Activated T-helper 1 cell treated with anti-CD3 and anti-CD28 coated beads, Interleukin-2, amount 50 U/mL, for 16 hours (primary cell): Measurements from ENCODE around the gene PPT1.

Experiments used
- DNase-seq, 2 donors: peaks; one replicate each; pipeline ENCODE4 v3.0.0-alpha.2; 2020; ENCODE audit warnings: low read depth in 1 of 2, low spot score in 1 of 2

The PPT1 gene

GRCh38 chr1:40092706-40093639, 4.1 kb downstream of the PPT1 start:
- DNase-seq: no peak

GRCh38 chr1:40092241-40092640, 4.8 kb downstream of the PPT1 start:
- DNase-seq: no peak

- DNase-seq: no peak
Measured at GRCh38 chr1:40090652-40091355, 6.2 kb downstream of the PPT1 start.

GRCh38 chr1:40084750-40085149, 12.3 kb downstream of the PPT1 start:
- DNase-seq: peak in 1 of 2 donors; percentile 10

DNA sequence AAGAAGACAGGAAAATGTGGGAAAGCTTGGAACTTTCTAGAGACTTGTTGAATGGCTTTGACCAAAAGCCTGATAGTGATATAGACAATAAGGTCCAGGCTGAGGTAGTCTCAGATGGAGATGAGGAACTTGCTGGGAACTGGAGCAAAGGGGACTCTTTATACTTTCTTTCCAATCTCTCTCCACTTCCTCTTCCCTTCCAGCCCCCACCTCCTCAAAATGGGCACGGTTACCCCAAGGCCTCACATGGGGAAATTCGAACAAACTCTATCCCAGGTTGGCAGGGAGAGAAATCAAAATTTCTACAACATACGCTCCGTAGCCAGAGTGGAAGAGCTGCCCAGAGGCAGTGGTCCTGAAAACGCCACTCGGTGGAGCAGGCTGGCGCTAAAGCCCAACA, 15.2 kb downstream of the PPT1 start:
- DNase-seq: no peak

GRCh38 chr1:40079774-40080400, 17.2 kb downstream of the PPT1 start:
- no peak for DNase-seq

GRCh38 chr1:40078512-40079333, 18.3 kb downstream of the PPT1 start:
- DNase-seq: peak in 1 of 2 donors; percentile 18

DNA sequence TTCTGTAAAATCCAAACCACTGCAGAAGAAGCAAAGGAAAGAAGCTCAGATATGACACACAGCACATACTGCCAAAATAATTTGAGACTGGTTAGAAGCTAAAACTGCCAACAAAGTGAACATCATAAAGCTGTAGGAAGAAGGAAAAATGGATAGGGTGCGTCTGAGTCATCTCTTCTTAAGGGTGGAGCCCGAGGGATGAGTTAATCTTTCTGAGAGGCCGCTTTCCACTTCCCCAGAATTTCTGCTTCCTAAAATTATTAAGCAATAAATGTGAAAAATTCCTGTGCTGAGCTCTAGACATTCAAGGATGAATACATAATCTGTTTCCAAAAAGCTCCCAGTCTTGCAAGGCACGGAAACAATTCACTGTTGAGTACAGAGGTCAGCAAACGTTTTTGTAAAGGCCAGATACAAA, 20.1 kb downstream of the PPT1 start:
- DNase-seq: no peak

GRCh38 chr1:40075266-40075665, 21.8 kb downstream of the PPT1 start:
- no peak for DNase-seq

DNA sequence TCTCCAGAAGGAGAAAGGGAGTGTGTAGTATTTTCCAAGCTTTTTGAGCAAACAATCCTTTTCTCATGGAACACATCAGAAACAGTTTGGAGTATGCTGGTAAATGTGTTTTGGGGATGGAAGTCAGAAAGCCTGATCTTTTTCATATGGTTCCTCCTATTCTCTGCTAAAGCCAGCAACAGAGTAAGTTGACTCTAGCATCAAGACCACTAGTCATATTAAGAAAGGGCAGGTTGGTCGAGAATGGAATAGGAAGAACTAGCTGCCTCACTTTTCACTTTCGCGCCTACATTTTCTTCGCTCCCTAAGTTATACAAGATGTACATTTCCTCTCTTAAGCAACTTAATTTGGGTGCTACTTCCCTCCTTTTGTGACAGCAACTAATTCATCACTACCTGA, 24.0 kb downstream of the PPT1 start:
- no peak for DNase-seq

- DNase-seq: no peak
Measured at GRCh38 chr1:40072142-40072541, 24.9 kb downstream of the PPT1 start.

- DNase-seq: no peak
Measured at GRCh38 chr1:40067851-40068250, 29.2 kb downstream of the PPT1 start.

GRCh38 chr1:40067023-40067422, 30.0 kb downstream of the PPT1 start:
- no peak for DNase-seq

DNA sequence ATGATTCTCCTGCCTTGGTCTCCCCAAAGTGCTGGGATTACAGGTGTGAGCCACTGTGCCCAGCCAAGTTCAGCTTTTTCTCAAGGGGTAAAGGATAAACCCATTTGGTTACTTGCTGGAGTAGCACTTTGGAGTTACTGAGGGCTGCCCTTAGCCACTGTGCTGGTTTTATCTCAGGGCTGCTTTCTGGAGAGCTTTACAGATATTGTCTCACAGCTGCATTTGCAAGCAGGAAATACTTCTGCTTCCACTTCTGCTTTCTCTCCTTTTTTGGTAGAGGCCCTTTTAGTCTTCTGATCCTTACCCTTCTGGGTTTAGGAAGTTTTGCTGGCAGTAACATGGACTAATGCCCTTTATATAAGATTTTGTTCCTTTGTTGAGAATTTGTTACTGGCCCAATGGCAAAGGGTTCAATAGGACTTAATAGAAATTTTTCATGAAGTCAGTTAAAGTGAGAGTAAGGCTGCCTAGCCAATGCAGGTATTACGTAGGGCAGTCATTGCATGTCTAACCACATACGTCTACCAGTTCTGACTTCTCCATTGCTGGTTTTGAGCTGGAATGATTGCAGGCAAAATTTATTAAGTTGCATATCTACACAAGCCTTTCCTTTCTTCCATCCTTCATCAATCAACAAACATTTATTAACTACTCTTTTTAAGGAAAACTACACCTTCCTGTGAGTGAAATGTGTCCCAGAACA, 32.1 kb downstream of the PPT1 start:
- no peak for DNase-seq

DNA sequence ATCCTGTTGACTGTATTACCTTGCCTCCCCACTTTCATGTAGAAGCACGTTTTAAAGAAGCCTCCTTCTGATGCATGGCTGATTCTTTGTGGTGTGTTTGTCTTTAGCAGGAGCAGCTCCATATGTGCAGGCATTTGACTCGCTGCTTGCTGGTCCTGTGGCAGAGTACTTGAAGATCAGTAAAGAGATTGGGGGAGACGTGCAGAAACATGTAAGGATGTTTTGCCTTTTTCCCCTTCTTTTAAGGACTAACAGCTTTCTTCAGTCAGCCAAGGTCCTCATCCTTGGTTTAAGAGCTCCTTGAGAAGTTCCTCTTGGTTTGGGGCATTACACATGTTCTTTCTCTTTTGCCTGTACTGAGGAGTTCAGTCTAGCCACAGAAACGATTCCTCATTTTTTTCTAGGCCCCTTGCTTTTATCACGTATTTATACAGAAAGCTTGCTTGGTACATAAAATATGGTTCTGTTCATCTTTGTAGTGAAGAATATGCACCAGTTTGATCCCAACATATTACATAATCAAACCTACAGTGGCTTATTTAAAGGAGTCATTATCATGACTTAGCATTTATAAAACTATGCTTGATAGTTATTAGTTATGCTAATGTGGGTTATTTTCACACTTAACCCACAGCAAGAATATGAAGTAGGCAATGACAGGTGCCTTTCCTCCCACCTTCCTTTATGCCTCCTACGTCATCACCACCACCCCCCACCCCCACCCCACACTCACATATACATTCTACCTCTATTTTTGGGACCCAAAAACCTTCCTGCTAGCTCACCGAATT, 36.9 kb downstream of the PPT1 start:
- no peak for DNase-seq

DNA sequence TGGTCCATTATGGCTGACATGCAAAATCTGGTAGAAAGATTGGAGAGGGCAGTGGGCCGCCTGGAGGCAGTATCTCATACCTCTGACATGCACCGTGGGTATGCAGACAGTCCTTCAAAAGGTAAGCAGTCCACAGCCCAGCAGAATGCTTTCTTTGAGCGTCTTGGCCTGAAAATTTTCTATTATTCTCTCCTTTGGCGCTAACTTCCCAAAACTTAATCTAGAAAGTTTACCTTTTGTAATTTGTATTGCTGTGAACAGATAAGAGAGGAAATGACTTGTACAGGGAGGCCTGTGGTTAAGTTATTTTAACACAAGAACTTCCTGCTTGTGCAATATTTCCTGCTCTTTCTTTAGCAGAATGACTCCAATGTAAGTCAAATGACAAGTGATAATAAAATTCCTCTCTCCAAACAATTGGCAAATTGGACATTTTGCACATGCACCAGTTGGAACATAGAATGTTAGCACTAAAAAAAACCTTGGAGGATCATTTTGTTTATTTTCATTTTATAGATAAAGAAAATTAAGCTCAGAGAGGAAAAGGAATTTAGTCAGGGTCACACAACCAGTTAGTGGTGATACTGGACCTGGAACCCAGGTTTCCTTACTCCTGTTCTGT, 37.6 kb downstream of the PPT1 start:
- no peak for DNase-seq

DNA sequence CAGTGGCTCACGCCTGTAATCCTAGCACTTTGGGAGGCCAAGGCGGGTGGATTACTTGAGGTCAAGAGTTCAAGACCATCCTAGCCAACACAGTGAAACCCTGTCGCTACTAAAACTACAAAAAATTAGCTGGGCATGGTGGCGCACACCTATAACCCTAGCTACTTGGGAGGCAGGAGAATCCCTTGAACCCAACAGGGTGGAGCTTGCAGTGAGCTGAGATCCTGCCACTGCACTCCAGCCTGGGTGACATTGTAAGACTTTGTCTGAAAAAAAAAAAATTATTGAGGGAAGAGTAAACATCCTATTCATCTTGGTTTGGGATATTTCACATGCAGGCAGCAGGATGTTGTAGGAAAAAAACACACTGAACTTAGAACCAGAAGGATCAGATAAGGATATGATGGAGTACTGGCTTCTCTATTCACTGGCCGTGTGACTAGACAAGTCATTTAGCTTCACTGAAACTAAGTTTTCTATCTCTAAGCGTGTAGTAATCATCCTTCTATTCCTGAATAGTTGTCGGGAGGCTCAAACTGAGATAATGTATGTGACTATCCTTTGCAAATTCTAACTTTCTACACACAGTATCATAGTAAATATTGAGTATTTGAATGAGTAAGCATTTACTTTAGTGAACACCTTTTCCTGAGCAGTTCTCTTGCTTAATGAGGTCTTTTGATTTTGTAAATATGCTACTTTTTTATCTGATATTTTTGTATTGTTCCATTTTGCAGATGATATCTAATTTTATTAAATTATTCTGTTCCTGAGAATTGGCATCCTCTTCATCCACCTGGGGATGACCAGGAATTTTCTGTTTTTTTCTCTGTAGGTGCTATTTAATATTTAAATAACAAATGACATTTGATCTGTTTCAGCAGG, 38.4 kb downstream of the PPT1 start:
- no peak for DNase-seq

GRCh38 chr1:40058097-40058452, 39.0 kb downstream of the PPT1 start:
- DNase-seq: no peak
